ENCODE results near the gene SPRED2.

SPRED2 gene

GRCh38 chr2:65438137-65438899 lies 5.9 kb upstream of the SPRED2 start:
- H3K27ac ChIP-seq = no peak overlapping the region
- no peak for TF ChIP-seq CTCF (IDR thresholded peaks at IDR 0.05)
- TF ChIP-seq ZFX (IDR thresholded peaks at IDR 0.05; ENCODE audit: borderline replicate concordance) = no peak

- TF ChIP-seq ZFX (IDR thresholded peaks at IDR 0.05; ENCODE audit: borderline replicate concordance) = no peak
- no peak for TF ChIP-seq CTCF (IDR thresholded peaks at IDR 0.05)
- no peak overlapping the region for H3K27ac ChIP-seq
Measured at GRCh38 chr2:65437392-65438135, 5.2 kb upstream of the SPRED2 start.

GRCh38 chr2:65436824-65437221 lies 4.4 kb upstream of the SPRED2 start:
- no peak for TF ChIP-seq ZFX (IDR thresholded peaks at IDR 0.05; ENCODE audit: borderline replicate concordance)
- no peak for TF ChIP-seq CTCF (IDR thresholded peaks at IDR 0.05)

GRCh38 chr2:65436169-65436823 lies 3.9 kb upstream of the SPRED2 start:
- TF ChIP-seq CTCF (IDR thresholded peaks at IDR 0.05) (no peak), ZFX (IDR thresholded peaks at IDR 0.05; ENCODE audit: borderline replicate concordance) (no peak)
- peak overlapping the region; percentile 75 for H3K27ac ChIP-seq

More at GRCh38 chr2:65436824-65437221, 4.4 kb upstream of the SPRED2 start:
- peak overlapping the region; percentile 75 for H3K27ac ChIP-seq

GRCh38 chr2:65435625-65436168 lies 3.3 kb upstream of the SPRED2 start:
- peak; percentile 23 for TF ChIP-seq CTCF (IDR thresholded peaks at IDR 0.05)
- TF ChIP-seq ZFX (IDR thresholded peaks at IDR 0.05; ENCODE audit: borderline replicate concordance) = no peak
- peak overlapping the region; percentile 75 for H3K27ac ChIP-seq

- TF ChIP-seq CTCF (IDR thresholded peaks at IDR 0.05) (no peak), ZFX (IDR thresholded peaks at IDR 0.05; ENCODE audit: borderline replicate concordance) (no peak)
- H3K27ac ChIP-seq = peak overlapping the region; percentile 75; the same call in 1 of the 2 replicates
Measured at GRCh38 chr2:65434592-65435241, 2.3 kb upstream of the SPRED2 start.

Measured in 22Rv1 (cell line).